HG02840 (cell line): ENCODE measurements around the gene ZRANB3.
"Not testable (repeated sequence)": the region's sequence is repeated elsewhere in the genome, so short reads cannot be mapped to it uniquely, and the experiment has no call there.

ENCODE experiments used
- ATAC-seq: cut with Tn5 transposase; IDR thresholded peaks from one replicate; pipeline ENCODE4 v1.9.1; 2021; ENCODE audit warnings: mild to moderate bottlenecking, moderate library complexity, moderate number of reproducible peaks; ENCODE audit not compliant: unreplicated experiment, low FRiP score

ZRANB3 gene

GRCh38 chr2:135150725-135151124 lies 380.3 kb downstream of the ZRANB3 start:
- no peak for ATAC-seq

- no peak for ATAC-seq
Observed at GRCh38 chr2:135149251-135149650, 381.8 kb downstream of the ZRANB3 start.

- ATAC-seq: no peak
Observed at GRCh38 chr2:135144343-135144742, 386.7 kb downstream of the ZRANB3 start.

- no peak for ATAC-seq
Observed at GRCh38 chr2:135142323-135142722, 388.7 kb downstream of the ZRANB3 start.

GRCh38 chr2:135140606-135141005 lies 390.4 kb downstream of the ZRANB3 start:
- ATAC-seq: no peak

- no peak for ATAC-seq
Observed at GRCh38 chr2:135132314-135132713, 398.7 kb downstream of the ZRANB3 start.

- ATAC-seq: no peak
Observed at GRCh38 chr2:135130751-135131150, 400.3 kb downstream of the ZRANB3 start.

GRCh38 chr2:135125940-135126339 lies 405.1 kb downstream of the ZRANB3 start:
- no peak for ATAC-seq

GRCh38 chr2:135124924-135125886 lies 405.8 kb downstream of the ZRANB3 start:
- no peak for ATAC-seq

- not testable (repeated sequence) for ATAC-seq
Observed at GRCh38 chr2:135121658-135122039, 409.4 kb downstream of the ZRANB3 start.

GRCh38 chr2:135121016-135121657 lies 409.9 kb downstream of the ZRANB3 start:
- ATAC-seq: no peak

GRCh38 chr2:135119582-135119981 lies 411.4 kb downstream of the ZRANB3 start:
- no peak for ATAC-seq

GRCh38 chr2:135113322-135113721 lies 417.7 kb downstream of the ZRANB3 start:
- ATAC-seq: no peak

GRCh38 chr2:135105513-135106316 lies 425.3 kb downstream of the ZRANB3 start:
- not testable (repeated sequence) for ATAC-seq

- ATAC-seq: no peak
Observed at GRCh38 chr2:135103843-135104242, 427.2 kb downstream of the ZRANB3 start.

GRCh38 chr2:135099802-135100483 lies 431.1 kb downstream of the ZRANB3 start:
- no peak for ATAC-seq

GRCh38 chr2:135097532-135098231 lies 433.3 kb downstream of the ZRANB3 start:
- no peak for ATAC-seq

- ATAC-seq: no peak
Observed at GRCh38 chr2:135096665-135097446, 434.2 kb downstream of the ZRANB3 start.

GRCh38 chr2:135095591-135095990 lies 435.4 kb downstream of the ZRANB3 start:
- no peak for ATAC-seq
